Measurements from ENCODE around the gene HK2. TPM values are rescaled to one million over a fixed set of nuclear protein-coding genes. Genes with fewer than 3 reads are reported as not detected.
"Not testable (repeated sequence)": the region's sequence is repeated elsewhere in the genome, so short reads cannot be mapped to it uniquely, and the experiment has no call there.

The HK2 gene
- total and polyA plus RNA-seq, 5 donors from 2014 or later, result 2.7 to 11.4 (median 4.9) TPM

DNA sequence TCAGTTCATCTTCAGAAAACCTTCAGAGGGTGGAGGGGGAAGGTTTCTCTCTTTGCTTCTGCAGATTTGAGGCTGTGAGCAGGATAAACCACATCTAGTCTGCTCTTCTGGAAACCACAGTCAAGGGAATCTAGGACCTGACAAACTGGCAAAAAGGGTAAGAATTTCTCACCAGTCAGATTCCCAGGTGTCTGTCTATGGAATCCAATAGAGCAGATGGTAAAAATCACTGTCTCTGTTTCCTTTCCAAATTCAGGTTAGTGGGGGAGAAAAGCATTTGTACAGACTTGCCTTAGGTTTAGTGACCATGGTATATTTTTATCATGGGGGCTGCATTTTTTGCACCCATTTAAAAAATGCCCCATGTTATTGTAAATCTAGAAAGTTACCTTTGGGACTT lies 62.3 kb downstream of the HK2 start:
- DNase-seq (no peak), ATAC-seq (ENCODE audit: low read depth in 2 of 2) (no peak)
- Mint-ChIP-seq H3K4me3 (no peak overlapping the region), H3K27ac (peak overlapping the region in 1 of 3 donors; percentile 48), H3K27me3 (no peaks in the 10 kb centered on the region), H3K4me1 (peaks cover 0 to 2% (median 0%) of the 10 kb centered on the region in 4 donors), H3K9me3 (peaks cover 0 to 2% (median 0%) of the 10 kb centered on the region in 7 donors), H3K36me3 (peaks cover 25% of the 10 kb centered on the region)
- H3K27ac ChIP-seq (ENCODE audit: insufficient read depth, low read length, poor library complexity, severe bottlenecking), result no peak overlapping the region
- H3K4me3 ChIP-seq (ENCODE audit: low read depth, low read length), result no peak overlapping the region
- no peaks in the 10 kb centered on the region for H3K36me3 ChIP-seq (ENCODE audit: control insufficient read depth, insufficient read depth, low read length)
- no peaks in the 10 kb centered on the region for H3K9me3 ChIP-seq (ENCODE audit: control insufficient read depth in 2 of 2, low read length in 2 of 2)
- H3K27me3 ChIP-seq (ENCODE audit: control insufficient read depth, insufficient read depth, low read length), result no peaks in the 10 kb centered on the region
- no peaks in the 10 kb centered on the region for H3K4me1 ChIP-seq (ENCODE audit: control insufficient read depth, insufficient read depth, low read length, poor library complexity, severe bottlenecking)

DNA sequence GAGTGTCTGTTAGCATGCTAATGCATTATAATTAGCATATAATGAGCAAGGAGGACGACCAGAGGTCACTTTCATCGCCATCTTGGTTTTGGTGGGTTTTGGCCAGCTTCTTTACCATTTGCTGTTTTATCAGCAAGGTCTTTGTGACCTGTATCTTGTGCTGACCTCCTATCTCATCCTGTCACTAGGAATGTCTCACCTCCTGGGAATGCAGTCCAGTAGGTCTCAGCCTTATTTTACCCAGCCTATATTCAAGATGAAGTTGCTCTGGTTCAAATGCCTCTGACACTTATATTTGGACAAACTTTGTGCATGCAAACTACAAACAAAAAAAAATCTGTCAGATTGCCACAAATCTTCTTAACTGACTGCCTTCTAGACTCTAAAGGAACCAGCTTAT lies 66.3 kb downstream of the HK2 start:
- not testable (repeated sequence) for H3K4me3 Mint-ChIP-seq; H3K27ac ChIP-seq (ENCODE audit: insufficient read depth, low read length, poor library complexity, severe bottlenecking); H3K27me3 ChIP-seq (ENCODE audit: control insufficient read depth, insufficient read depth, low read length); H3K4me1 ChIP-seq (ENCODE audit: control insufficient read depth, insufficient read depth, low read length, poor library complexity, severe bottlenecking); H3K9me3 Mint-ChIP-seq; H3K4me3 ChIP-seq (ENCODE audit: low read depth, low read length); H3K27me3 Mint-ChIP-seq; H3K36me3 Mint-ChIP-seq; H3K4me1 Mint-ChIP-seq; H3K36me3 ChIP-seq (ENCODE audit: control insufficient read depth, insufficient read depth, low read length); H3K9me3 ChIP-seq (ENCODE audit: control insufficient read depth in 2 of 2, low read length in 2 of 2); DNase-seq; ATAC-seq (ENCODE audit: low read depth in 2 of 2); H3K27ac Mint-ChIP-seq

DNA sequence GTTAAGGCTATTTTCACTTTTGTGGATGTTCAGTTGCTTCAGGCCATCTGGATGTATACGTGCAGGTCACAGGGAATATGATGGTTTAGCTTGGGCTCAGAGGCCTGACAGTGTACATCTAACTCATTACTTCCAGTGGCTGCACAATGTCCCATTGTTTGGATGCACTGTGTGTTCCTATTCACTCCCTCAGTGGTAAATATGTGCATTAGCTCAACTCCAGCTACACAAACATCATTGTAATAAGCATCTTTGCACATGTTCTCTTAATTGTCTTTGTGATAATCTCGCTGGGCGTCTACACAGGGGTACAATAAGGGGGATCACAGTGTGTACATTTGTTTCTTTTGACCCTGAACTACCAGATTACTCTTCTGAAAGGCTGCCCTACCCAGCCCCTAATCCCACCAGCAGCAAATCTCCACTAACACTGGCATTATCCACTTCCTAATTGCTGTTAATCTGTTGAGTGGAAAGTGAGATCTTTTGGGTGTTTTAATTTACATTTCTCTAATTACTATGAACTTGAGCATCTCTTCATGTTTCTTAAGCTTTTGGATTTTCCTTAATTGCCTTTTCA lies 68.4 kb downstream of the HK2 start:
- ATAC-seq (ENCODE audit: low read depth in 2 of 2) (no peak), DNase-seq (no peak)
- Mint-ChIP-seq H3K27me3 (peaks cover 6% of the 10 kb centered on the region), H3K4me3 (no peak overlapping the region), H3K9me3 (peaks cover 0 to 2% (median 0%) of the 10 kb centered on the region in 7 donors), H3K36me3 (no peaks in the 10 kb centered on the region), H3K4me1 (no peaks in the 10 kb centered on the region), H3K27ac (peak overlapping the region in 1 of 3 donors; percentile 34)
- no peak overlapping the region for H3K27ac ChIP-seq (ENCODE audit: insufficient read depth, low read length, poor library complexity, severe bottlenecking)
- H3K4me1 ChIP-seq (ENCODE audit: control insufficient read depth, insufficient read depth, low read length, poor library complexity, severe bottlenecking), result no peaks in the 10 kb centered on the region
- H3K36me3 ChIP-seq (ENCODE audit: control insufficient read depth, insufficient read depth, low read length), result no peaks in the 10 kb centered on the region
- no peaks in the 10 kb centered on the region for H3K27me3 ChIP-seq (ENCODE audit: control insufficient read depth, insufficient read depth, low read length)
- H3K4me3 ChIP-seq (ENCODE audit: low read depth, low read length), result no peak overlapping the region
- H3K9me3 ChIP-seq (ENCODE audit: control insufficient read depth in 2 of 2, low read length in 2 of 2), result no peaks in the 10 kb centered on the region

DNA sequence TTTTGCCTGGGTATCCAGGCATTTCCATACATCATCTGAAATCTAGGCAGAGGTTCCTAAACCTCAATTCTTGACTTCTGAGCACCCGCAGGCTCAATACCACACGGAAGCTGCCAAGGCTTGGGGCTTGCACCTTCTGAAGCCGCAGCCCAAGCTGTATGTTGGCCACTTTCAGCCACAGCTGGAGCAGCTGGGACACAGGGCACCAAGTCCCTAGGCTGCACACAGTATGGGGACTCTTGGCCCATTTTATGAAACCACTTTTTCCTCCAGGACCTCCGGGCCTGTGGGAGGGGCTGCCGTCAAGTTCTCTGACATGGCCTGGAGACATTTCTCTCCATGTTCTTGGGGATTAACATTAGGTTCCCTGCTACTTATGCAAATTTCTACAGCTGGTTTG lies 72.5 kb downstream of the HK2 start:
- ATAC-seq (ENCODE audit: low read depth in 2 of 2), result no peak
- peaks cover 0 to 9% (median 5%) of the 10 kb centered on the region in 4 donors for H3K4me1 Mint-ChIP-seq

DNA sequence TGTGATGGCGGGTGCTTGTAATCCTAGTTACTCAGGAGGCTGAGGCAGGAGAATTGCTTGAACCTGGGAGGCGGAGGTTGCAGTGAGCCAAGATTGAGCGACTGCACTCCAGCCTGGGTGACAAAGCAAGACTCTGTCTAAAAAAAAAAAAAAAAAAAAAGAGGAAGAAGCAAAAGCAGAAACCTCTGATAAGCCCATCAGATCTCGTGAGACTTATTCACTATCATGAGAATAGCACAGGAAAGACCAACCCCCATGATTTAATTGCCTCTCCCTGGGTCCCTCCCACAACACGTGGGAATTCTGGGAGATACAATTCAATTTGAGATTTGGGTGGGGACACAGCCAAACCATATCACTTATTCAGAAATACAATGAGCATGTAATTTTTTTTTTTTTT lies 73.6 kb downstream of the HK2 start:
- not testable (repeated sequence) for ATAC-seq (ENCODE audit: low read depth in 2 of 2); H3K36me3 ChIP-seq (ENCODE audit: control insufficient read depth, insufficient read depth, low read length); H3K4me3 ChIP-seq (ENCODE audit: low read depth, low read length); H3K4me1 Mint-ChIP-seq; H3K27ac ChIP-seq (ENCODE audit: insufficient read depth, low read length, poor library complexity, severe bottlenecking); H3K27ac Mint-ChIP-seq; H3K4me1 ChIP-seq (ENCODE audit: control insufficient read depth, insufficient read depth, low read length, poor library complexity, severe bottlenecking); H3K36me3 Mint-ChIP-seq; H3K9me3 ChIP-seq (ENCODE audit: control insufficient read depth in 2 of 2, low read length in 2 of 2); DNase-seq; H3K27me3 ChIP-seq (ENCODE audit: control insufficient read depth, insufficient read depth, low read length); H3K9me3 Mint-ChIP-seq
- Mint-ChIP-seq H3K27me3 (peaks cover 47% of the 10 kb centered on the region), H3K4me3 (peak overlapping the region in 1 of 4 donors; percentile 32)

More for the DNA sequence above, 72.5 kb downstream of the HK2 start:
- Mint-ChIP-seq H3K4me3 (no peak overlapping the region), H3K9me3 (peaks cover 0 to 2% (median 0%) of the 10 kb centered on the region in 7 donors), H3K27ac (no peak overlapping the region), H3K27me3 (peaks cover 43% of the 10 kb centered on the region), H3K36me3 (no peaks in the 10 kb centered on the region)
- no peak for DNase-seq
- H3K9me3 ChIP-seq (ENCODE audit: control insufficient read depth in 2 of 2, low read length in 2 of 2), result no peaks in the 10 kb centered on the region
- H3K4me3 ChIP-seq (ENCODE audit: low read depth, low read length), result no peak overlapping the region
- H3K27me3 ChIP-seq (ENCODE audit: control insufficient read depth, insufficient read depth, low read length), result peaks cover 3% of the 10 kb centered on the region
- H3K4me1 ChIP-seq (ENCODE audit: control insufficient read depth, insufficient read depth, low read length, poor library complexity, severe bottlenecking), result no peaks in the 10 kb centered on the region
- no peaks in the 10 kb centered on the region for H3K36me3 ChIP-seq (ENCODE audit: control insufficient read depth, insufficient read depth, low read length)
- H3K27ac ChIP-seq (ENCODE audit: insufficient read depth, low read length, poor library complexity, severe bottlenecking), result no peak overlapping the region

DNA sequence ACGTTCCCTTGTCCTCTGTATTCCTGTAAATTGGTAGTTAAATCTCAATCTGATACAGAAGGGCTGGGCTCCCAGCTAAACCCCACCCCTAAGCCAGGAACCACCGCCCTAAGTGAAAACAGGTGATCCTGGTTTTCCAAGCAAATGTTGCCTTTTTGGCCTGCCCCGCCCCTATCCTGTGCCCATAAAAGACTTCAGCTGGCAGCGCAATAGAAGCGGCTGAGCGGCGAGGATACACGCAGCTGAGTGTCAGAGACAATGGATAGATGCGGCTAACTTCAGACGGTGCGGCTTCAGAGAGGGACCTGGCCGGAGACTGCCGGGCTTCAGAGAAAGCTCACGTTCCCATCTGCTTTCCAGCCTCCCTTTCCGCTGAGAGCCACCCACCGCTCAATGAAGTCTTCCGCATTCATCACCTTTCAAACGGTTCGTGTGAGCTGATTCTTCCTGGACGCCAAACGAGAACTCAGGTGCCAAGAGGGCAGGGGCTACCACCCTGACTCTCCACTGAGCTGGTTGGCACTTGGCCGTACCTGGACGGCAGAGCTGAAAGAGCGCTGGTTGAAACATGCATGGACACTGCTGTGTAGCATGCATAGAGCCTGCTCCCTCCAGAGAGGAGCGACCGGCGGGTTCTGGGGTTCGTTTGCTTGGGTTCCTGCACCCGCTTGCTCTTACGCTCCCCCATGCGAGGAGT lies 75.0 kb downstream of the HK2 start:
- DNase-seq (no peak), ATAC-seq (ENCODE audit: low read depth in 2 of 2) (no peak)
- no peaks in the 10 kb centered on the region for H3K36me3 Mint-ChIP-seq
- peaks cover 47% of the 10 kb centered on the region for H3K27me3 Mint-ChIP-seq
- Histone ChIP-seq H3K36me3 (ENCODE audit: control insufficient read depth, insufficient read depth, low read length) (no peaks in the 10 kb centered on the region), H3K27ac (ENCODE audit: insufficient read depth, low read length, poor library complexity, severe bottlenecking) (no peak overlapping the region), H3K9me3 (ENCODE audit: control insufficient read depth in 2 of 2, low read length in 2 of 2) (no peaks in the 10 kb centered on the region), H3K27me3 (ENCODE audit: control insufficient read depth, insufficient read depth, low read length) (peaks cover 7% of the 10 kb centered on the region), H3K4me3 (ENCODE audit: low read depth, low read length) (no peak overlapping the region), H3K4me1 (ENCODE audit: control insufficient read depth, insufficient read depth, low read length, poor library complexity, severe bottlenecking) (no peaks in the 10 kb centered on the region)
- H3K9me3 Mint-ChIP-seq, result peaks cover 0 to 2% (median 0%) of the 10 kb centered on the region in 7 donors
- H3K27ac Mint-ChIP-seq, result peak overlapping the region in 1 of 3 donors; percentile 23
- H3K4me3 Mint-ChIP-seq, result peak overlapping the region in 1 of 4 donors; percentile 32
- peaks cover 0 to 9% (median 5%) of the 10 kb centered on the region in 4 donors for H3K4me1 Mint-ChIP-seq

DNA sequence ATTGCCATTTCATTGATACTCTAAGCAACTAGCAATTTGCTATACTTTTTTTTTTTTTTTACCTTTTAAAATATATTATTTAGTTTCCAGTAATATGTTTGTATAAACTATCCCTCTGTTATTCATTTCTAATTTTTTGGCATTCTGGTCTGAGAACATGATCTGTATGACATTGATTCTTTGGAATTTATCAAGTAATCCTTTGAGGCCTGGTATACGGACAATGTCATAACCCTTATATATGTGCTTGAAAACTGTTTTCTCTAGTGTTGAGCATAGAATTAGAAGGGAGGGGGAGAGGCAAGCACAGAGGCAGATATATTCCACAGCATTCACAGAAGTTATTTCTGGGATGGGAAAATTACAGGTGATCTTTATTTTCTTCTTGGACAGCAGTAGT lies 76.3 kb downstream of the HK2 start:
- Histone ChIP-seq H3K9me3 (ENCODE audit: control insufficient read depth in 2 of 2, low read length in 2 of 2) (no peaks in the 10 kb centered on the region), H3K27ac (ENCODE audit: insufficient read depth, low read length, poor library complexity, severe bottlenecking) (no peak overlapping the region), H3K27me3 (ENCODE audit: control insufficient read depth, insufficient read depth, low read length) (peaks cover 7% of the 10 kb centered on the region), H3K4me1 (ENCODE audit: control insufficient read depth, insufficient read depth, low read length, poor library complexity, severe bottlenecking) (no peaks in the 10 kb centered on the region), H3K36me3 (ENCODE audit: control insufficient read depth, insufficient read depth, low read length) (no peaks in the 10 kb centered on the region), H3K4me3 (ENCODE audit: low read depth, low read length) (no peak overlapping the region)
- H3K4me1 Mint-ChIP-seq, result peaks cover 0 to 9% (median 5%) of the 10 kb centered on the region in 4 donors
- H3K27me3 Mint-ChIP-seq, result peaks cover 52% of the 10 kb centered on the region
- H3K9me3 Mint-ChIP-seq, result peaks cover 0 to 2% (median 0%) of the 10 kb centered on the region in 7 donors
- H3K36me3 Mint-ChIP-seq, result no peaks in the 10 kb centered on the region
- no peak overlapping the region for H3K4me3 Mint-ChIP-seq
- ATAC-seq (ENCODE audit: low read depth in 2 of 2), result no peak
- no peak overlapping the region for H3K27ac Mint-ChIP-seq
- no peak for DNase-seq

DNA sequence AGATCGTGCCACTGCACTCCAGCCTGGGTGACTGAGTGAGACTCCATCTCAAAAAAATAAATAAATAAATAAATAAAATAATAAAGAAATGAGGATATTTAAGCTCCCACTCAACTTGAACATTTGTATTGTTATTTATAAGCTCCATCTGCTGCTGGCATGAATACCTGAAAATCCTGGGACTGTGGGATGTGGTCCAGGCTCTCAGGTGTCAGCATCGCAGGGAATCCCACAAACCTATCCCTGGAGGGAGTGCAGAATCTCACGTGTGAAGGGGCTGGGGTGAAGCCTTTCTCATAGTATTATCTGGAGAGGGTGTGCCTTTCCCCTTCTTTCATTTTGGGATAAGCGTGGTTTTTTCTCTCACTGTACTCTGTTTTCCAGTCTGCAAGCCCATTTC lies 77.1 kb downstream of the HK2 start:
- peaks cover 7% of the 10 kb centered on the region for H3K27me3 ChIP-seq (ENCODE audit: control insufficient read depth, insufficient read depth, low read length)
- no peaks in the 10 kb centered on the region for H3K36me3 ChIP-seq (ENCODE audit: control insufficient read depth, insufficient read depth, low read length)
- peaks cover 0 to 9% (median 5%) of the 10 kb centered on the region in 4 donors for H3K4me1 Mint-ChIP-seq
- no peaks in the 10 kb centered on the region for H3K36me3 Mint-ChIP-seq
- DNase-seq (no peak), ATAC-seq (ENCODE audit: low read depth in 2 of 2) (no peak)
- H3K4me3 Mint-ChIP-seq, result no peak overlapping the region
- H3K9me3 Mint-ChIP-seq, result peaks cover 0 to 2% (median 0%) of the 10 kb centered on the region in 7 donors
- H3K27ac ChIP-seq (ENCODE audit: insufficient read depth, low read length, poor library complexity, severe bottlenecking), result no peak overlapping the region
- H3K27ac Mint-ChIP-seq, result no peak overlapping the region
- no peaks in the 10 kb centered on the region for H3K4me1 ChIP-seq (ENCODE audit: control insufficient read depth, insufficient read depth, low read length, poor library complexity, severe bottlenecking)
- no peaks in the 10 kb centered on the region for H3K9me3 ChIP-seq (ENCODE audit: control insufficient read depth in 2 of 2, low read length in 2 of 2)
- peaks cover 52% of the 10 kb centered on the region for H3K27me3 Mint-ChIP-seq
- no peak overlapping the region for H3K4me3 ChIP-seq (ENCODE audit: low read depth, low read length)

Data from CD4-positive, CD25-positive, alpha-beta regulatory T cell (primary cell).